ENCODE measurements around the gene MCCD1. TPM values are rescaled to one million over a fixed set of nuclear protein-coding genes. Genes with fewer than 3 reads are reported as not detected.

MCCD1 gene, protein sequence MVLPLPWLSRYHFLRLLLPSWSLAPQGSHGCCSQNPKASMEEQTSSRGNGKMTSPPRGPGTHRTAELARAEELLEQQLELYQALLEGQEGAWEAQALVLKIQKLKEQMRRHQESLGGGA
- total RNA-seq: not detected
- not detected for polyA plus RNA-seq

DNA sequence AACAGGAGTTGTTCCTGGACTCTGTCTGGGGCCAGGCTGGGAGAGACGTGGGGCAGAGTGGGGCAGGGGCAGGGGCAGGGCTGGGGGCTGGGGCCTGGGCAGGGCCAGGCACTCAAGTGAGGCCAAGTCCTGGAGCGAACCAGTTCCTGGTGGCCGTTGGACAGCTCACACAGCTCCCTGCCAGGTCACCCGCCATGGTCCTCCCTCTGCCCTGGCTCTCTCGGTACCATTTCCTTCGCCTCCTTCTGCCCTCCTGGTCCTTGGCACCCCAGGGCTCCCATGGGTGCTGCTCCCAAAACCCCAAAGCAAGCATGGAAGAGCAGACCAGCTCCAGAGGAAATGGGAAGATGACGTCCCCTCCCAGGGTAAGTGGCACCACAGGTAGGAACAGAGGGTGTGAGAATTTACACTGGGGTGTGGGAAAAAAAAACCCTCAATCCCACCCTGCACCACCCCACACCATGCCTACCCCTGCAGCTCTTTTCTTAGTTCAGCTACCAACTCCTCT is at the start of gene MCCD1:
Gene MCCD1, plus strand, starts transcription at position 142 of the 508 bp plus-strand sequence. Its CDS starts 53 bp downstream, at position 195.
- Histone ChIP-seq H3K9me3 (no peaks in the 10 kb centered on the region), H3K4me3 (no peak within 1 kb of the TSS), H3K27me3 (no peaks in the 10 kb centered on the region), H3K4me1 (peaks cover 0 to 10% (median 10%) of the 10 kb centered on the region in 3 donors), H3K36me3 (peaks cover 0 to 39% (median 22%) of the 10 kb centered on the region in 3 donors), H3K27ac (peak within 1 kb of the TSS in 1 of 4 donors; percentile 22)
- FAIRE-seq (no peak), DNase-seq (peak in 2 of 6 donors; percentile 28 to 62), ATAC-seq (peak; percentile 20 to 56 (median 39))
- 62 to 67% methylated on average over 7 of the region's 7 CpGs for WGBS, 2 donors
- intact Hi-C loops (cut with DNase I): no loop called here
- TF ChIP-seq, protein P1, sequence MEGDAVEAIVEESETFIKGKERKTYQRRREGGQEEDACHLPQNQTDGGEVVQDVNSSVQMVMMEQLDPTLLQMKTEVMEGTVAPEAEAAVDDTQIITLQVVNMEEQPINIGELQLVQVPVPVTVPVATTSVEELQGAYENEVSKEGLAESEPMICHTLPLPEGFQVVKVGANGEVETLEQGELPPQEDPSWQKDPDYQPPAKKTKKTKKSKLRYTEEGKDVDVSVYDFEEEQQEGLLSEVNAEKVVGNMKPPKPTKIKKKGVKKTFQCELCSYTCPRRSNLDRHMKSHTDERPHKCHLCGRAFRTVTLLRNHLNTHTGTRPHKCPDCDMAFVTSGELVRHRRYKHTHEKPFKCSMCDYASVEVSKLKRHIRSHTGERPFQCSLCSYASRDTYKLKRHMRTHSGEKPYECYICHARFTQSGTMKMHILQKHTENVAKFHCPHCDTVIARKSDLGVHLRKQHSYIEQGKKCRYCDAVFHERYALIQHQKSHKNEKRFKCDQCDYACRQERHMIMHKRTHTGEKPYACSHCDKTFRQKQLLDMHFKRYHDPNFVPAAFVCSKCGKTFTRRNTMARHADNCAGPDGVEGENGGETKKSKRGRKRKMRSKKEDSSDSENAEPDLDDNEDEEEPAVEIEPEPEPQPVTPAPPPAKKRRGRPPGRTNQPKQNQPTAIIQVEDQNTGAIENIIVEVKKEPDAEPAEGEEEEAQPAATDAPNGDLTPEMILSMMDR (IDR thresholded peaks at IDR 0.05): no peak

DNA sequence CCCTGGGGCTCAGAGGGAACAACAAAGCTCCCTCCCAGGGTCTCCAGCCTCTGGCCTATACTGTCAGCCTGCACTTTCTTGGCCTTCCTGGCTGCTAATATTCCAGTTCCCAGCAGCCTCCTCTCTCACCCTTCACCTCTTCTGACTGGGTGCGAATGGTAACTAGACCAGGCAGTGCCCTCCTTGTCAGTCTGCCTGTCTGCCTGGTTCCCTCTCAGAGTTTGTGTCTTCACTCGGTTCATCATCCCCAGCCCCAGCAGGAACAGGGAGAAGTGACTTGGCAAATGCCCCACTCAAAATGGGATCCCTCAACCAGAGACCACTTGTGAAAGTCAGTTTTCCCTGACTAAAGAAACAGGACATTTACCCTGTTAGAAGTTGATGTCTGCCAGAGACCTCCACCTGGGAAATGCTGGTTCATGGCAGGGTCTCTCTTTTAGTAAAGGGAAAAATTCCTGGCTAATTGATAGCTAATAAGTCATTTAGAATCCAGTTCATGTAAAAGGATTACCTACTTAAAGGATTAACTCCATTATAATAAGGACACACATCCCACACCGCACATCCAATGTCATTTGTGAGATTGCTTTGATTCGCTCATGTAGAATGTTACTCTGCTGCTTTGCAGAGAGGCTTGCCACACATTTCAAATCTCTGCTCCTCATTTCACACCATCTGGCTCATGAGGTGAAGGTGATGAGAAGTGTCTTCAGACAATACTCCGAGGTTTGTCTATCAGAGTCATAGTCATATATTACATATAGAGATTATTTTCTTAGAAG is 49.4 kb upstream of the MCCD1 start:
- no peaks in the 10 kb centered on the region for H3K9me3 ChIP-seq
- 84 to 90% methylated on average over 5 of the region's 5 CpGs for WGBS, 2 donors
- H3K27me3 ChIP-seq: no peaks in the 10 kb centered on the region
- no peak overlapping the region for H3K4me3 ChIP-seq
- no peak overlapping the region for H3K27ac ChIP-seq
- no peak for FAIRE-seq
- H3K36me3 ChIP-seq: no peaks in the 10 kb centered on the region
- intact Hi-C loops (cut with DNase I): no loop called here
- TF ChIP-seq, protein P1 (IDR thresholded peaks at IDR 0.05): no peak
- H3K4me1 ChIP-seq: no peaks in the 10 kb centered on the region
- DNase-seq: no peak
- no peak for ATAC-seq

DNA sequence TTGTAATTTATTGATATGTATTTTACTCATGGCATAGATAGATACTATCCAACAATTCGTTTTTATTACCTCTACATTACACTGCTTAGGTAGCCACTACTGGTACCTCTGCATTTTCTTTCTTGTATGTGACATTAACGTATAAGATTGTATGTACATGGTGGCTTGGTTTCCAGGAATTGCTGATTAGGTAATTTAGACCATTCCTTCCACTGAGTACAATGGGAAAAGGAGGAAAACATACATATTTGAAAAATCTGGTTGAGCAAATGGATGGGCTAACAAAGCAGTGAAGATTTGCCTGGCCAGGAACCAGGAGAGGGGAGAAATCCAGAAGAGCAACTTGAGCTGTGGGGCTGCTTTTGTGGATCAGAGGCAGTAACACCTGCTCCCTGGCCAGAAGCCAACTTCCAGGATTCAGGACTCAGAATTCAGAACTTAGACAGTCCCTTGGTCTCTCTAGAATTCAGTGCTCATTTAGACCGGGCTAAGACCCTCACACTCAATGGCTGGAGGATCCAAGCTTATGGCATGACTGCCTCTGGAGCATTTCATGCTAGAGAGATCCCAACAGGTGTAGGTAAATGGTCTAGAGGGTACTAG is 48.7 kb upstream of the MCCD1 start:
- Histone ChIP-seq H3K27me3 (no peaks in the 10 kb centered on the region), H3K27ac (no peak overlapping the region), H3K4me3 (no peak overlapping the region), H3K36me3 (no peaks in the 10 kb centered on the region), H3K9me3 (no peaks in the 10 kb centered on the region), H3K4me1 (no peaks in the 10 kb centered on the region)
- TF ChIP-seq, protein P1 (IDR thresholded peaks at IDR 0.05): no peak
- ATAC-seq (peak in 2 of 4 donors; percentile 39 to 48), FAIRE-seq (no peak), DNase-seq (peak in 1 of 6 donors; percentile 53)
- WGBS, 2 donors: 36 to 41% methylated on average over 3 of the region's 3 CpGs
- intact Hi-C loops (cut with DNase I): no loop called here

DNA sequence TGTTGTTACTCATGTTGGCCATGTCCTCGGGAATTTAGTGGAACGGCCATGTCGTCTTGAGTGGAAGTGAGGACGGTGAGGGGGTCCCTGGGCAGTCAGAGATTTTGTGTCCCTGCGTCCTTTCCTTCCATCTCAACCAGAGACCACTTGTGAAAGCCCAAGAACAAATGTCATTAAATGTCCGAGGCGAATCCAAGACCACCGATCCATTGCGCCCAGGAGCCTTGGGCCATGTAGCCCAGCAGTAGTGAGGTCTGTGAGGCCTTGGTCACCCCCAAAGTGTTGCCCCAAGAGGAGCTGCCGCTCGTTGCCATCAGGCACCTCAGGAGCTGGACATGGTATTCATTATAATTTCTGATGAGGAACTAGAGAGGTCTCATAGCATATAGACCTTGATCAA is 48.2 kb upstream of the MCCD1 start:
- Histone ChIP-seq H3K27me3 (no peaks in the 10 kb centered on the region), H3K4me1 (no peaks in the 10 kb centered on the region), H3K27ac (no peak overlapping the region), H3K9me3 (no peaks in the 10 kb centered on the region), H3K4me3 (no peak overlapping the region), H3K36me3 (no peaks in the 10 kb centered on the region)
- TF ChIP-seq, protein P1 (IDR thresholded peaks at IDR 0.05): no peak
- no peak for FAIRE-seq
- DNase-seq: no peak
- ATAC-seq: no peak
- WGBS, 2 donors: 74 to 76% methylated on average over 11 of the region's 11 CpGs
- intact Hi-C loops (cut with DNase I): no loop called here

Measured in pancreas (tissue), 10 donors.